ENCODE data around the gene TCAP.

GRCh38 chr17:39715375-39716072 lies 50.4 kb downstream of the TCAP start:
- TF ChIP-seq CTCF (conservative IDR thresholded peaks at IDR 0.05 in 1 of 2, IDR thresholded peaks at IDR 0.05 in 1 of 2; ENCODE audit: low read depth in 1 of 2, low read length in 2 of 2) (no peak), EZH2 (IDR thresholded peaks at IDR 0.05; ENCODE audit: low read length, missing control alignments) (no peak)

Measured in fibroblast of lung (primary cell).